ENCODE measurements around the gene MAPK10. TPM values are rescaled to one million over a fixed set of nuclear protein-coding genes. Genes with fewer than 3 reads are reported as not detected.

Gene MAPK10
- polyA plus RNA-seq, 1 donor (not counting 4 experiments of a cell fraction or from before 2014, with no cell fraction given): 8.2 TPM

- Histone ChIP-seq H3K4me1 (ENCODE audit: control insufficient read depth, extremely low read depth, insufficient read depth, low read length) (peaks cover 6% of the 10 kb centered on the region), H3K4me2 (ENCODE audit: control insufficient read depth, extremely low read depth, insufficient read depth, low read depth, low read length) (no peak overlapping the region), H3K9me1 (ENCODE audit: control insufficient read depth, extremely low read depth, insufficient read depth, low read length) (no peaks in the 10 kb centered on the region), H3K27me3 (ENCODE audit: control insufficient read depth, extremely low read depth, insufficient read depth, low read length) (no peaks in the 10 kb centered on the region), H2AFZ (ENCODE audit: control insufficient read depth, low read length) (no peak overlapping the region), H3K9me3 (ENCODE audit: control insufficient read depth, low read depth, low read length) (no peaks in the 10 kb centered on the region), H3K27ac (ENCODE audit: control insufficient read depth, insufficient read depth, low read length) (no peak overlapping the region), H3K9ac (ENCODE audit: control insufficient read depth, extremely low read depth, insufficient read depth, low read length) (no peak overlapping the region), H4K20me1 (ENCODE audit: control insufficient read depth, extremely low read depth, insufficient read depth, low read length) (no peaks in the 10 kb centered on the region), H3K36me3 (ENCODE audit: control insufficient read depth in 2 of 2, extremely low read depth in 1 of 2, insufficient read depth in 2 of 2, low read length in 2 of 2) (no peaks in the 10 kb centered on the region), H3K4me3 (ENCODE audit: control insufficient read depth in 2 of 3, extremely low read depth in 1 of 3, insufficient read depth in 2 of 3, low read depth in 1 of 3, low read length in 3 of 3) (no peak overlapping the region), H3K79me2 (ENCODE audit: control insufficient read depth, insufficient read depth, low read length) (no peaks in the 10 kb centered on the region)
- TF ChIP-seq CTCF (optimal IDR thresholded peaks at IDR 0.05 in 1 of 3, IDR thresholded peaks at IDR 0.05 in 1 of 3, conservative IDR thresholded peaks at IDR 0.05 in 1 of 3; ENCODE audit: extremely low read depth in 1 of 3, insufficient read depth in 2 of 3, low read length in 3 of 3) (no peak), EZH2 (IDR thresholded peaks at IDR 0.05; ENCODE audit: low read length) (no peak)
- dilution Hi-C loops (cut with MboI; ENCODE audit: extremely low pct_ligation_motif_present, low sequenced_read_pairs): no loop called here
- DNase-seq (ENCODE audit: low read depth, low spot score): no peak
- FAIRE-seq: no peak
These were observed 27.1 kb upstream of the MAPK10 start for GRCh38 chr4:86386817-86387415.

GRCh38 chr4:86386201-86386600, 26.3 kb upstream of the MAPK10 start:
- Histone ChIP-seq H3K79me2 (ENCODE audit: control insufficient read depth, insufficient read depth, low read length) (no peaks in the 10 kb centered on the region), H2AFZ (ENCODE audit: control insufficient read depth, low read length) (no peak overlapping the region), H3K4me2 (ENCODE audit: control insufficient read depth, extremely low read depth, insufficient read depth, low read depth, low read length) (no peak overlapping the region), H3K4me3 (ENCODE audit: control insufficient read depth in 2 of 3, extremely low read depth in 1 of 3, insufficient read depth in 2 of 3, low read depth in 1 of 3, low read length in 3 of 3) (no peak overlapping the region), H3K9ac (ENCODE audit: control insufficient read depth, extremely low read depth, insufficient read depth, low read length) (no peak overlapping the region), H3K9me1 (ENCODE audit: control insufficient read depth, extremely low read depth, insufficient read depth, low read length) (no peaks in the 10 kb centered on the region), H3K27me3 (ENCODE audit: control insufficient read depth, extremely low read depth, insufficient read depth, low read length) (no peaks in the 10 kb centered on the region), H4K20me1 (ENCODE audit: control insufficient read depth, extremely low read depth, insufficient read depth, low read length) (no peaks in the 10 kb centered on the region), H3K9me3 (ENCODE audit: control insufficient read depth, low read depth, low read length) (no peaks in the 10 kb centered on the region), H3K4me1 (ENCODE audit: control insufficient read depth, extremely low read depth, insufficient read depth, low read length) (peaks cover 1% of the 10 kb centered on the region), H3K27ac (ENCODE audit: control insufficient read depth, insufficient read depth, low read length) (no peak overlapping the region), H3K36me3 (ENCODE audit: control insufficient read depth in 2 of 2, extremely low read depth in 1 of 2, insufficient read depth in 2 of 2, low read length in 2 of 2) (no peaks in the 10 kb centered on the region)
- no peak for TF ChIP-seq EZH2 (IDR thresholded peaks at IDR 0.05; ENCODE audit: low read length)
- no peak for TF ChIP-seq CTCF (optimal IDR thresholded peaks at IDR 0.05 in 1 of 3, IDR thresholded peaks at IDR 0.05 in 1 of 3, conservative IDR thresholded peaks at IDR 0.05 in 1 of 3; ENCODE audit: extremely low read depth in 1 of 3, insufficient read depth in 2 of 3, low read length in 3 of 3)
- FAIRE-seq (no peak), DNase-seq (ENCODE audit: low read depth, low spot score) (no peak)
- dilution Hi-C loops (cut with MboI; ENCODE audit: extremely low pct_ligation_motif_present, low sequenced_read_pairs): no loop called here

Measured in keratinocyte (primary cell).